Measurements from ENCODE around the gene CCDC142.
A peak's percentile ranks its signal among the peaks of the same experiment; 100 is the strongest.

The CCDC142 gene

GRCh38 chr2:74514368-74515270 is 31.8 kb upstream of the CCDC142 start, which contains the start of gene TLX2:
TLX2 (plus strand) TSS chr2:74514450; CDS start chr2:74514807, 357 bp downstream.
- no peak for DNase-seq (ENCODE audit: low read depth in 2 of 2)

- no peak for DNase-seq (ENCODE audit: low read depth in 2 of 2)
These were observed 31.0 kb upstream of the CCDC142 start for GRCh38 chr2:74513605-74514367.

- DNase-seq (ENCODE audit: low read depth in 2 of 2) = no peak
These were observed 30.2 kb upstream of the CCDC142 start for GRCh38 chr2:74512744-74513604.

GRCh38 chr2:74511104-74511989 is 28.5 kb upstream of the CCDC142 start:
- no peak for DNase-seq (ENCODE audit: low read depth in 2 of 2)

GRCh38 chr2:74510272-74510671 is 27.5 kb upstream of the CCDC142 start:
- DNase-seq (ENCODE audit: low read depth in 2 of 2) = no peak

- no peak for DNase-seq (ENCODE audit: low read depth in 2 of 2)
These were observed 25.2 kb upstream of the CCDC142 start for GRCh38 chr2:74507926-74508520.

- peak; percentile 96 to 99 for DNase-seq (ENCODE audit: low read depth in 2 of 2)
These were observed 24.5 kb upstream of the CCDC142 start, which contains the start of gene PCGF1 for GRCh38 chr2:74507145-74507925. PCGF1 (minus strand) TSS chr2:74507695; CDS start chr2:74507668, 27 bp downstream.

GRCh38 chr2:74505448-74506246 is 22.8 kb upstream of the CCDC142 start:
- DNase-seq (ENCODE audit: low read depth in 2 of 2) = no peak

- no peak for DNase-seq (ENCODE audit: low read depth in 2 of 2)
These were observed 21.8 kb upstream of the CCDC142 start for GRCh38 chr2:74504591-74504990.

- DNase-seq (ENCODE audit: low read depth in 2 of 2) = no peak
These were observed 21.0 kb upstream of the CCDC142 start for GRCh38 chr2:74503506-74504475.

GRCh38 chr2:74502720-74503505 is 20.1 kb upstream of the CCDC142 start:
- peak in 1 of 2 experiments; percentile 40 for DNase-seq (ENCODE audit: low read depth in 2 of 2)

- DNase-seq (ENCODE audit: low read depth in 2 of 2) = no peak
These were observed 19.4 kb upstream of the CCDC142 start for GRCh38 chr2:74502147-74502719.

GRCh38 chr2:74501335-74502071 is 18.7 kb upstream of the CCDC142 start:
- DNase-seq (ENCODE audit: low read depth in 2 of 2) = no peak

- no peak for DNase-seq (ENCODE audit: low read depth in 2 of 2)
These were observed 17.8 kb upstream of the CCDC142 start for GRCh38 chr2:74500578-74500946.

- no peak for DNase-seq (ENCODE audit: low read depth in 2 of 2)
These were observed 17.3 kb upstream of the CCDC142 start for GRCh38 chr2:74499940-74500577.
